NK-92 treated with Interleukin-12 subunit alpha and Interleukin-12 subunit beta, amount 100 ng/mL, for 24 hours (cell line): ENCODE results near the gene SNAPC4.

Experiments
- DNase-seq: peaks from one replicate; lab custom pipeline; 2025; lab: John Stamatoyannopoulos, UW

The SNAPC4 gene, protein sequence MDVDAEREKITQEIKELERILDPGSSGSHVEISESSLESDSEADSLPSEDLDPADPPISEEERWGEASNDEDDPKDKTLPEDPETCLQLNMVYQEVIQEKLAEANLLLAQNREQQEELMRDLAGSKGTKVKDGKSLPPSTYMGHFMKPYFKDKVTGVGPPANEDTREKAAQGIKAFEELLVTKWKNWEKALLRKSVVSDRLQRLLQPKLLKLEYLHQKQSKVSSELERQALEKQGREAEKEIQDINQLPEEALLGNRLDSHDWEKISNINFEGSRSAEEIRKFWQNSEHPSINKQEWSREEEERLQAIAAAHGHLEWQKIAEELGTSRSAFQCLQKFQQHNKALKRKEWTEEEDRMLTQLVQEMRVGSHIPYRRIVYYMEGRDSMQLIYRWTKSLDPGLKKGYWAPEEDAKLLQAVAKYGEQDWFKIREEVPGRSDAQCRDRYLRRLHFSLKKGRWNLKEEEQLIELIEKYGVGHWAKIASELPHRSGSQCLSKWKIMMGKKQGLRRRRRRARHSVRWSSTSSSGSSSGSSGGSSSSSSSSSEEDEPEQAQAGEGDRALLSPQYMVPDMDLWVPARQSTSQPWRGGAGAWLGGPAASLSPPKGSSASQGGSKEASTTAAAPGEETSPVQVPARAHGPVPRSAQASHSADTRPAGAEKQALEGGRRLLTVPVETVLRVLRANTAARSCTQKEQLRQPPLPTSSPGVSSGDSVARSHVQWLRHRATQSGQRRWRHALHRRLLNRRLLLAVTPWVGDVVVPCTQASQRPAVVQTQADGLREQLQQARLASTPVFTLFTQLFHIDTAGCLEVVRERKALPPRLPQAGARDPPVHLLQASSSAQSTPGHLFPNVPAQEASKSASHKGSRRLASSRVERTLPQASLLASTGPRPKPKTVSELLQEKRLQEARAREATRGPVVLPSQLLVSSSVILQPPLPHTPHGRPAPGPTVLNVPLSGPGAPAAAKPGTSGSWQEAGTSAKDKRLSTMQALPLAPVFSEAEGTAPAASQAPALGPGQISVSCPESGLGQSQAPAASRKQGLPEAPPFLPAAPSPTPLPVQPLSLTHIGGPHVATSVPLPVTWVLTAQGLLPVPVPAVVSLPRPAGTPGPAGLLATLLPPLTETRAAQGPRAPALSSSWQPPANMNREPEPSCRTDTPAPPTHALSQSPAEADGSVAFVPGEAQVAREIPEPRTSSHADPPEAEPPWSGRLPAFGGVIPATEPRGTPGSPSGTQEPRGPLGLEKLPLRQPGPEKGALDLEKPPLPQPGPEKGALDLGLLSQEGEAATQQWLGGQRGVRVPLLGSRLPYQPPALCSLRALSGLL (N-terminal part only)

DNA sequence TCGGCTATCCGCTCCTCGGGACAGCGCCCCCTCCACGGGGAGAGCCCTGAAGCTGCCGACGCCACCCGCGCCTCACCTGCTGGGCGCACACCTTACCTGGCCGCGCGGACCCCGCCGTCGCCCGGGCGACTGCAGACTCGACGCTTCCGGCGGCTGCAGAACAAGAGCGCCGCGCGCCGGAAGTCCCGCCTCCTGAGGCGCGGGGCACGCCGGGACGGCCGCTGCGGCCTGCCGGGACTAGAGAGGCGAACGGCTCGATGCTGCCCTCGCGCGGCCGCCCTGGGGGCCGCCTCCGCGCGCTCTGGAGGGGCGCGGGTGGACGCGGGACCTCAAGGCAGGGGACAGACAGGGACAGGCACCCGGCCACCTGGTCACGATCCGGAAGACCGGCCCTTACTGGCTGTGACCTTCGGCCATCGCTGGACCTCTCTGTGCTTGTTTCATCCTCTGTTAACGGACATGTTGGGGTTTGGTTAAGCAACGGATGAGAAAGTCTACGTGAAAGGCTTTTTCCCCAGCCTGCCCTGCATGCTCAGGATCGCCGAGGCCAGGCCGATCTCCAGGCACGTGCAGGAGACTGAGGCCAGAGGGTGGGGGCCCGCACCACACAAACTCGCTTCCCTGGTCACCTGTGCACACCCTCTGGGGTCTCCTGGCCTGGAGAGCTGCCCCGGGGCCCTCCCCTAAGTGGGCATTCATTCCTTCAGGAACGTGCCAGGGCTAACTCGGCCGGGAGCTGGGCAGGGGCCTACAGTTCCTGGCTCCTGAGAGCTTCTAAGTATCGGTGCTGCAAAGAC lies at the start of gene SNAPC4:
Gene SNAPC4 (minus strand): TSS at position 133 of the 797 bp plus-strand sequence. CDS start 1,742 bp downstream, outside the sequence.
- peak; percentile 58 for DNase-seq

DNA sequence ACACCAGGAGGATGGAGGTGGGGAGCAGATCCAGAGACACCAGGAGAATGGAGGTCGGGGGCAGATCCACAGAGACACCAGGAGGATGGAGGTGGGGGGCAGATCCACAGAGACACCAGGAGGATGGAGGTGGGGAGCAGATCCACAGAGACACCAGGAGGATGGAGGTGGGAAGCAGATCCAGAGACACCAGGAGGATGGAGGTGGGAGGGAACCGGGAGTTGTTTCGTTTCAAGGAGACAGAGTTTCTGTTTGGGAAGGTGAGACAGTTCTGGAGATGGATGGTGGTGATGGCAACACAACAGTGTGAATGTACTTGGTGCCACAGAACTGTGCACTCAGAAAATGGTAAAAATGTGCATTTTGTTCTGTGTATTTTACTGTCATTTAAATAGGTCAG lies 48.7 kb upstream of the SNAPC4 start:
- DNase-seq = no peak

DNA sequence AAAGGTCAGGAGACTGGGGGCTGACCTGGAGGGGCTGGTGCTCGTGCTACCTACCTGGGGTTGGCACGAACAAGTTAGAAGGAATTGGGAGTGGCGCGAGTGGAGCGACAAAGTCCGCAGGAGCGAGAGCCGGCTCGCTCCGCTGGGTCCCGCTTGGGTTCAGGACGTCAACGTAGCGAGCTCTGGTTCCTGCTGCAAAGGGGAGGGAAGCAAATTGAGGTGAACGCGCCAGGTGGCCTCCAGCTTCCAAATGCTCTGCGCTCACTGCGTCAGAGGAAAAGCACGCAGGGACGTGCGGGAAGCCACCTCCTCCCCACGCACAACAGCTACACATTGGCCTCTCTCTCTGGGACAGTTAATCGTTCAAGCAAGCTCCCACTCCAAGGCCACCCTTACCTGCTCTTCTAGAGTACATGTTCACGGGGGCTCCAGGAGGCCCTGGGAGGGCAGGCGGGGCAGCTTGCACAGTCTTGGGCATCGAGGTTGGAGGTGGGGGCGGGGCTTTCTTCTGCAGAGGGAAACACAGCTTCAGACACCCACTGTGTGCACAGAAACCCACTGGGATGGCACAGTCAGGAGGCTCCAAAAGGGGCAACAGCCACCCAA lies 47.3 kb upstream of the SNAPC4 start:
- no peak for DNase-seq

DNA sequence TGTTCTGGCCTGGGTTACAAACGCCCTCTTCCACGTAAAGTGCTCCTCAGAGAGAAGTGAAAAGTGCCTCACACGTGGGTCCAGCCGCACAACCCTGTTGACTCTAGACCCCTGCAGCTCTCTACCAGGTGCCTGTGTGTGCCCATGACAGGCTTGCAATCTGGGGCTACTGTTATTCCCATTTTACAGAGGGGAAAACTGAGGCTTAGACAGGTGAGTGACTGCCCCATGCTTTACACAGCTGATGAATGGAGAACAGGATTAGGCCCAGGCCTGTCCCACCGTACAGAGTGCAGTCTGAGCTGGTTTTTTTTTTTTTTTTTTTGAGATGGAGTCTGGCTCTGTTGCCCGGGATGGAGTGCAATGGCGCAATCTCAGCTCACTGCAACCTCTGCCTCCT lies 45.8 kb upstream of the SNAPC4 start:
- no peak for DNase-seq

DNA sequence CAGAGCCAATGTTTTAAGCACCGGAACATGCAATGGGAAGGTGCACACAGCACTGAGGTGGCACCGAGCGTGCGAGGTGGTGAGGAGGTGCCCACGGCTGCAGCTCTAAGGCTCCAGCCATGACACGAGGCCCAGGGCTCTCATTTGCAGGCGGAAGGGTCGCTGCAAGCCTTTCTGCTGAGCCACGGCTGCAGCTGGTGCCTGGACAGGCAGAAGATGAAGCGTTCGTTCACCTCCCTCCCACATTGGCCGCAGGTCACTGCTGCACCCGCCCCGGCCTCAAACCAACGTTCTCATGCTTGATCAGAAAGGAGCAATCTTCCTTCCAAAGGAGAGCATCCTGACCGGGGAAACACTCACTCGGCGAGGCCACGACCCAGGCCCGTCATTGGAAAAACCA lies 44.1 kb upstream of the SNAPC4 start:
- no peak for DNase-seq

DNA sequence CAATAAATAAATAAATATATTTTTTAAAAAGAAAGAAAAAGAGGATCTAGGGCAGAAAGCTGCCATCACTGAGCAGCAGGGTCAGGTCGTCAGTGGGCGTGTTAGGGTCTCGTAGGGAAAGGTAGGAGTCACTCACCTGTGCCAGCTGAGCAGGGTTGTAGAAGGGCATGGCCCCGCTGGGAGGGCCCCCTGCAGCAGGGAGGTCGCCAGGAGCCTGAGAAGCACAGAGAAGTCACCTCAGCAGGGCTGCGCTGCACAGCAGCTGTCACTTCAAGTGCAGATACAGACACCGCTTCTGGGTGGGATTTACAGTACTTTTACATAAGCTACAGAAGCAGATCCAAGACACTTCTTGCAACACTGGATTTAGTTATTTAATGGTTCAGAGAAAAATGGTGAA lies 43.7 kb upstream of the SNAPC4 start:
- no peak for DNase-seq

DNA sequence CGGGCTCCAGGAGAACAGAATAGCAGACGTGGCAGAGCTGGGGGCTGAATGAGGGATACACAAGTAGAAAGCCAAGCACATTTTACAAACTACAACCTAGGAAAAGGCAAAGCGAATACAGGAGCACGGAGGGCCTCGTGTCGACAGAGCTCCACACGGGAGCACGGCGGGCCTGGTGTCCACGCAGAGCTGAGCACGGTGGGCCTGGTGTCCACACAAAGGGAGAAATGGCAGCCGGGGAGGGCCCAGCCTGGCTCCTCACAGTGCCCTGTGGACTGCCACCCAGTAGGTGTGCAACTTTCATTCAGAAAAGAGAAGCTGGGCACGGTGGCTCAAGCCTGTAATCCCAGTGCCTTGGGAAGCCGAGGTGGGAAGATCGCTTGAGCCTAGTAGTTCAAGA lies 43.1 kb upstream of the SNAPC4 start:
- no peak for DNase-seq

DNA sequence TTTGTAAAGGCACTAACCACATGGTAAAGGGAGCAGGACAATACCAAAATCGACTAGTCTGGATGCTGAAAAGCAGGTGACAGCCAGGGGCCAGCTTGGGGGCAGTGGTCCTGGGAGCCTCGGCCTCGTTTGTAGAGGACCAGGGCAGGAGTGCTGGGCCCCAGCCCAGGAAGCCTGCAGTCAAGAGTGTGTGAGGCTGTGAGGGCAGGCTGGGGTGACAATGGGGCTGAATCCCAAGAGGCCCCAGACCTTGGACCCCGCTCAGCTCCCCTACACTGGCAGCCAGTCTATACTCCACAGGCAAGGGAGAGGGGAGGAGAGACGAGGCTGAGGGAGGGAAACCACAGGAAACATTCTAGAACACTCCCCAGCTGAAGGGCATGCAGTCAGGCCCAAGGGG lies 42.3 kb upstream of the SNAPC4 start:
- DNase-seq = no peak

DNA sequence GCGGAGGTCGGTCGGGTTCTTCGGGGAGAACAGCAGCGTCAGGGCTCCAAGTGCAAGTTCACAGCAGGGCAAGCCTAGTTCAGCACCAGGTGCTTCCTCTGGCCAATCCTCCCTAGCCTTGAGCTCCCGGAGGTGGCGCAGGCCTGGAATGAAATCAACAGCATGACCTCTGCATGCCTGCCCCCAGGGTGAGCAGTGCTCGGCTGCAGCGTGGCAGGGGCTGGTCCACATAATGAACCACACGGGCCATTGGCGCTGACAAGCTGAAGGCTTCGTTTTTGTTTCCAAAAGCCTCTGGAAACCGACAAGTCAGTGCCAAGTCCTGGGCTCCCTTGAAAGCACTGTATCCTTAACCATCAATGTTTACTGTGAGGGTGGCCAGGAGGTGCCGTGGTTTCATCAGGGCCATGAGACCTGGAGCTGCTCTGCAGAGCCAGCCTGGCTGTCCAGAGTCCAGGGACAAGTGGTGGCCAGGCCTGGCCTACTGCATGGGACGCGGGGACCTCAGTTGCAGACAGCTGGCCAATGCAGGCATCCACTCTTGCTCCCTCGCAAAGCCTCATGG lies 41.8 kb upstream of the SNAPC4 start:
- DNase-seq = no peak

DNA sequence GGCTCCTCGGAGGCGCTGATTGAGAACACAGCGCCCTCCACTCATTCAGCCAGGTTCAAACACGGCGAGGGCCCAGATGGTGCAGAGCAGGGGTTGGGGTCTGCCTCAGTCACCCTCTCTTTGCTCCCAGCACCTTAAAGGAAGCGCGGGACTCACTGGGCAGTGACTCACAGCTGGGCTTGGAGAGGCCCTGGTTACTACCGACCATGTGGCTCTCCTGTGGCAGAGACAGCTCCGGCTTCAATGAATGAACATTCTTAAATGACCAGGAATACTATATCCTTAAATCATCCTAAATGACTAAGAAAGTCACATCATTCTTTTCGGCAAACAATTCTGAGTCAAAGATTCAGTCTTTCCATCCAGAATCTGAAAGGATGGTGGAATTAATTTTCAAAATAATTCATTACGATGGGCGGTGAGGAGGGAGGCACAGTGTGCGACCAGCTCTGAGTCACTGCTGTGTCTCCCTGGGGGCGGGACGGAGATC lies 41.3 kb upstream of the SNAPC4 start:
- DNase-seq = no peak

DNA sequence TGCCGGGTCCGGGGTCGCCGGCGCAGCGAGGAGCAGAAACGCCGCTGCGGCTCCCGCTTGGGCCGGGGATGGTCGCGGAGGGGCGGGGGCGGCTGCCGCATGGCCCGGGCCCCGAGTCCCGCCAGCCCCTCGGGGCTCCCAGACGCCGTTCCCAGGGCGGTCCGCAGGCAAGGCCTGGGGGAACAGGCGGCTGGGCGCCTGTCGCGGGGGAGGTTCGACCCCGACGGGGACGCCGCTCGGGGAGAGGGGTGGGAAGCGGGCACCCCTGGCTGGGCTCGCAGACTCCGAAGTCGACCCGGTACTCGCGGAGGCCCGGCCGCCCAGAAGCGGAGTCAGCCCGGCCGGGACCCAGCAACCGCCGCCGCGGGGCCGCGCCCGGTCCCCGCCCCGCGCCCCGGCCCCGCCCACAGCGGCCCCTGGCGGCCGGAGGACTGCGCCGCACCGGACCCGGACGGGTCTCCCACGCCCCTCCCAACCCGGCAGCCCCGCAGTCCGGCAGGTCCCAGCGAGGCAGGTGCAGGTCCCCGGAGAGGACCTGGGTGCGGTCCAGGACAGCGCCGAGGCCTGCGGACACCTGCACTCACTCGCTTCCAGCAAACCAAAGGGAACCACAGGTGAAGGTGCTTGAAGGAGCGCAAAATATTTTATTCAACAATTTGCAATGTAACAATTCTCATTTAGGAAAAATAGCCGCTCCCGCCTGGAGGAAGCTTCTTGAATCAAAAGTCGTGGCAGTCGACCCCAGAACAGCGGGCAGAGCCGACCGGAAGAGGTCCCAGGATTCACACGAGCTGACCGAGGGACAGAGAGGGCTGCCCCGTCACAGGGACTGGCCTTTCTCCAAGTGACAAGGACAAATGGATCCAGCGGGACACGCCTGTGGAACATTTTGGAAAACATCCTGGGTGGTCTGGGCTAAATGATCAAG lies 39.8 kb upstream of the SNAPC4 start, which contains the start of gene INPP5E:
Gene INPP5E (minus strand): TSS at position 365 of the 928 bp plus-strand sequence. CDS start 426 bp downstream, outside the sequence.
- DNase-seq = peak; percentile 49

DNA sequence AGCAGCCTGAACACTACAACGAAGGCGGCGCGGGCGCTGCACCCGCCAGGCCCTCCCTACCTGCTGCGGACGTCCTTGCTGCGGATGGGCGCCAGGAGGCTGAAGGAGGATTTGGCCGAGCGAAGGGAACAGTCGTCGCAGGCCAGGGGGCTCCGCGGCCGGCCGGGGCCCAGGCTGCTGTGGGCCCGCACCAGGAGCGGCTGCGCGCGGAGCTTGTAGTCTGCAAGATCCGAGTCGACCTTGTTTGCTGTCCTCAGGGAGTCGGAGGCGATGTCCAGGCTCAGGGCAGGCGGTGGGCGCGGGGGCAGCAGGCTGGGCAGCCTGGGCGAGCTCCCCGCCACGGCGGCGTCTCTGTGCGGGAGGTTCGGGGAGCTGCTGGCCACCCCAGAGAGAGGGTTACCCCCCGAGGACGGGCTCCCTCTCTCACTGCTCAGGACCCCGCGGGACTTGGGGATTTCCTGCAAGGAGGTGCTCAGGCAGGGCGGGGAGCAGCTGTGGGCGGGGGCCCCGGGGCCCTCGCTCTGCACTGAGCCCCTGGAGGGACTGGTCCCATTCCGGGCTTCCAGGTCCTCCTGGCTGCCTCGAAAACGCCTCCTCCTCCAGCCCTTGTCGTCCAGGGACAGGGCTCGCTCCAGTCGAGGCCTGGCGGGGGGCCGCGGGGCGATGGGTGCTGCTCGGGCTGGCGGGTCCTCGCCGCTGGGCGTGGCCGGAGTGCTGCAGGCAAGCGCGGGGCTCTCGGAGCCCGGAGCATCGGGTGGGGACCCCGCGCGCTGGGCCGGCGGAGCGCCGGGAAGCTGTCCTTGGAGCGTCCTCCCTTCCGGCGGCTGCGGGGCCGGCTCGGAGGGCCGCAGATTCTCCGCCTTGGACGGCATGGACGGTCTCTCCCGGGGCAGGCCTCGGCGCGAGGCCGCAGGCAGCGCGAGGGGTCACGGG lies 38.8 kb upstream of the SNAPC4 start:
- no peak for DNase-seq

DNA sequence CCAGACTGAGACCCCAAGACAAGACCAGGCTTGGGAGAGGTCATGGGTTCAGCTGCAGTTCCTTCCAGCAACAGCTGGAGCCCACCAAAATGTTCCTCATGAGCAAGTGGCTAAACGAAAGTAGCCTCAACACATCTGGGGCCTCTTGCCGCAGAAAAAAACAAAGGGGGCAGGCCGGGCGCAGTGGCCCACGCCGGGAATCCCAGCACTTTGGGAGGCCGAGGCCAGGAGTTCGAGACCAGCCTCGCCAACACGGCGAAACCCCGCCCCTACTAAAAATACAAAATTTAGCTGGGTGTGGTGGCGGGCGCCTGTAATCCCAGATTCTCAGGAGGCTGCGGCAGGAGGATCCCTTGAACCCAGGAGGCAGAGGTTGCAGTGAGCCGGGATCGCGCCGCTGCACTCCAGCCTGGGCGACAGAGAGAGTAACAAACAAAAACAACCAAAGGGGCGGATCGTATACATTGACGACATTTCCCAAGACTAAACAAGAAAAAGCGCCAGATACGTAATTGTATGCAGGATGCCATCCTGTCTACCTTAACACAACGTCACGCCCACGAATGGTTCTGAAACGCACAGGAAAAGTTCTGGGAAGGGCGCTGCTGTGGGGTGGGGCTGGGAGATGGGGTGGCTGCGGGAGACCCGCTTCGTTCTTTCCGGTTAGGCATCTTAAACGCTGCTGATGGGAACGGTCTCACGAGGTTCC lies 38.0 kb upstream of the SNAPC4 start:
- DNase-seq = no peak

DNA sequence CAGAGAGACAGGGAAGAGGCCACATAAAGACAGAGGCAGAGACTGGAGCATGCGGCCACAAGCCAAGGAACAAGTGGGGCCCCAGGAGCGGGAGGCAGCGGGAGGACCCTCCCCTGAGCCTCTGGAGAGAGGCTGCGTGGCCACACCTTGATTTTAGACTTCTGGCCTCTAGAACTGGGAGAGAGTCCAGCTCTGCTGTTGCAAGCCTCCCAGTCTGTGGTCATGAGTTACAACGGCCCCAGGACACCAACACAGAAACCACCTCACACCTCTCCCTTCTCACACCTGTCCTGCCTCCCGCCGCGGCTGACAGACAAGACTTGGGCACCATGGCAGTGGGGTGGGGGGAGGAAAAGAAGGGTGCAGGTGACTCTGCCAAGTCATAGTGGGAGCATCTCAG lies 37.5 kb upstream of the SNAPC4 start:
- no peak for DNase-seq

DNA sequence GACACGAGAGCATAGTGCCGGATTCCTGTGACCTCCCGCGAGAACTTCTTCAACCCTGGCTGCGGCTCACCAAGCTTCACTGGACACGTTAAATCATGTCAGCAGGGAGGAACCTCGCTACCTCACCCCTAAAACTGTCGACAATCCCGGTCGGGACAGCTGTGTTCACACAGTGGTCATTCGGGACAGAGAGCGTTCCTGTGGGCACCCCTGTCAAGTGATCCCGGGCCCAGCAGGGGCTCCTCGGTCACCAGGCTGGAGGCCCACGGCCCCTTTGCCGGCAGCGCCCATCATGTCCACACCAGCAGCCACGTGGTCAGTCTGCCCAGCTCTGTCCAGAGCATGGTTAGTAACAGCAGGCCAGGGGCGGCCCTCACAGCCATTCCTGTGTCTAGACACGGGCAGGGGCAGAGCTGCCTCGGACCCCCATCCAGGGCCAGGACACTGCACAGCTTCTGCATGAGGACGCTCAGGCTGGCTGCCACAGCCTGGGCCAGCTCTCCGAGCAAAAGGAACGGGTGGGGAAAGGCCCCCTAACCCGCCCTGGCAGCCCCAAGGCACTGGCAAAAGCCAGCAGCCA lies 36.2 kb upstream of the SNAPC4 start:
- no peak for DNase-seq

DNA sequence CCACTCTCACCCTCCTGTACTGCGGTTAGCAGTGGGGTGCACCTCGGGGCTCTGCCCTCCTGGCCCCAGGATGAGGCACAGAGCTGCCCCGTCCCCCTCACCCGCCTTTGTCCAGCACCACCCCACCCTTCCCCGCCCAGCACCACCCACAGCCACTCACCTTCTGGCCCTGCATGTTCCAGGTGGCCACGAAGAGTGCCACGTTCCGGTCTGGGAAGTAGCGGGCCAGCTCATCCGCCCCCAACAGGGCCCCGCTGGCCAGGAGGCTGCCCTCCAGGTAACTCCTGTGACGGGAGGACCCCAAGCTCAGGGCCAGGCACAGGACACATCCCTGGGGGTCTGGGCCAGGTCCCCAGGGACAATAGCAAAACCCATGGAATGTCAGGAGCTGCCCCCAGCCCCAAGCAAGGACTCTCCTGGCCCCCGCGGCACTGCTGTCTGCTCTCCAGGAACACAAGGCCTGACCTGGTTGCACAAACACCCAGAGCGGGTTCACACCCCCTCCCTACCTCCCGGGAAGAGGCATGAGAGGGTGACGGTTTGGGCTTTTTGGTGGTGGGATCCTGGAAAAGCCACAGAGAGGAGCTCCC lies 34.7 kb upstream of the SNAPC4 start:
- DNase-seq = no peak
